Islet precursor cell (in vitro differentiated cells): ENCODE measurements around the gene PEX10.
"Not testable (repeated sequence)": the region's sequence is repeated elsewhere in the genome, so short reads cannot be mapped to it uniquely, and the experiment has no call there.

Experiments
- DNase-seq: peaks from one replicate; pipeline ENCODE4 v3.0.0-alpha.2; 2018

PEX10 gene

DNA sequence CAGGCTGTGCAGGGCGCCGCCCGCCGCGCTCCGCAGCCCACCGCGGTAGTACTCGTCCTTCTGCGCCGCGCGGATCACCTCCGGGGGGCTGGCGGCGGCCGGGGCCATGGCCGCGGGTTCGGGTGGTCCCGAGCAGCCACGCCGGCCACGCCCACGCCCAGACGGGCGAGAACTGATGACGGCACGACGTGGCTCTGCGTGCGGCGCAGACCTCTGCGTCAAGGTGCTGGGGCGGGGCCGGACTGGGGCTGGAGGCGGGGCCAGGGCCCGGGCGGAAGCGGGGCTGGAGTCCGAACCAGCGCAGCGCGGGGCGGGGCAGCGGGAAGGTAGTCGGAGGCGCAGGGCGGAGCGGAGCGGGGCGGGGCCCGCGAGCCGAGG is at the start of gene PEX10:
Gene PEX10, minus strand, starts transcription at position 170 of the 378 bp plus-strand sequence. Its CDS starts 62 bp downstream, at position 108.
- peak; percentile 98 for DNase-seq

GRCh38 chr1:2460996-2461751 is 48.8 kb upstream of the PEX10 start:
- no peak for DNase-seq

GRCh38 chr1:2460203-2460602 is 47.8 kb upstream of the PEX10 start:
- DNase-seq, result no peak

DNA sequence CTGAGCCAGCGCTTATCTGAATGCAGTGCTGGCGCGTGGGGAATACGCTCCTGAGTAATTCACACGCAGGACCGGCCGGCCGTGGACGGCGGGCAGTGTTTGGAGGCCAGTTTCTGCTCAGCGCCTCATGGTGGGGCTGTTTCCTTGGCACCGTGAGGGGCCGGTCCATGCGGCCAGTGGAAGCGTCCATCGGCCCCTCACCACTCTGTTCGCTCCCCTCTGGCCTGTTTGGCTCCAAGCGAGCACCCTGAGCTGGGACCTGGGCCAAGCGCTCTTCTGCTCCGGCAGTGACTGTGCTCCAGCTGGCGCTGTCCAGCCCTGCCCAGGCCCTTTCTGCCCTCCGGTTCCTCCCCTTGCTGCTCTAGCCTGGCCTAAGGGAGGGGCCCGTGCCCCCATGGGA is 47.4 kb upstream of the PEX10 start:
- no peak for DNase-seq

DNA sequence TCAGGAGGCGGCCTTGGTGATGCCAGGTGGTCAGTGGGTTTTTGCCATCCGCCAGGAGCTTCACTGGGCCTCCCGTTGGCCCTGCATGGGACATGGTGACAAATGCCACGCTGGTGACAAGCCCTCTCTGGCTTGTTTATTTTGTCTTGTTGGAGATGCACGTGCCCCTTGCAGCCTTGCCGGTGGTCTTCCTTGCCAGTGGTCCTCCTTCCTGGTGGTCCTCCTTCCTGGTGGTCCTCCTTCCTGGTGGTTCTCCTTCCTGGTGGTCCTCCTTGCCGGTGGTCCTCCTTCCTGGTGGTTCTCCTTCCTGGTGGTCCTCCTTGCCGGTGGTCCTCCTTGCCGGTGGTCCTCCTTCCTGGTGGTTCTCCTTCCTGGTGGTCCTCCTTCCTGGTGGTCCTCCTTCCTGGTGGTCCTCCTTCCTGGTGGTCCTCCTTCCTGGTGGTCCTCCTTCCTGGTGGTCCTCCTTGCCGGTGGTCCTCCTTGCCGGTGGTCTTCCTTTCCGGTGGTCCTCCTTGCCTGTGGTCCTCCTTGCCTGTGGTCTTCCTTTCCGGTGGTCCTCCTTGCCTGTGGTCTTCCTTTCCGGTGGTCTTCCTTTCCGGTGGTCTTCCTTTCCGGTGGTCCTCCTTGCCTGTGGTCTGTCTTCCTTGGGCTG is 46.9 kb upstream of the PEX10 start:
- not testable (repeated sequence) for DNase-seq

- no peak for DNase-seq
Measured at GRCh38 chr1:2458687-2459086, 46.3 kb upstream of the PEX10 start.

DNA sequence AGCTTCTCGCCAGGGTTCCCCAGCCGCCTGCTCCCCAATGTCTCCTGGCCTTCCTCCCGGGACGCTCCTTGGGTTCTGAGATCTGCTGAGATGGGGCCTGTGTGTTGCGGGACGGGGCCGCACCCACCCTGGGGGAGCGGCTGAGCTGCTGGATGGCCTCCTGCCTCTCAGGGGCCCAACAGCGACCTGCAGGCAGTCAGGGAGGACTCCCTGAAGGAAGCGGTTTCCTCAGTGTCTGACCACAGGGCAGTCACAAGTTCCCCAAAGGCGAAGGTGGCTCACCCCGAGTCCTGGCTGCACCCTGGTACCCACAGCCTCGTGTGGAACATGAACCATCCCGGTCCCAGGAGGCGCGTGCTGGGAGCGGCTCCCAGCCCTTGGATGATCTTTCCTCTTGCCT is 45.1 kb upstream of the PEX10 start:
- DNase-seq, result no peak

DNA sequence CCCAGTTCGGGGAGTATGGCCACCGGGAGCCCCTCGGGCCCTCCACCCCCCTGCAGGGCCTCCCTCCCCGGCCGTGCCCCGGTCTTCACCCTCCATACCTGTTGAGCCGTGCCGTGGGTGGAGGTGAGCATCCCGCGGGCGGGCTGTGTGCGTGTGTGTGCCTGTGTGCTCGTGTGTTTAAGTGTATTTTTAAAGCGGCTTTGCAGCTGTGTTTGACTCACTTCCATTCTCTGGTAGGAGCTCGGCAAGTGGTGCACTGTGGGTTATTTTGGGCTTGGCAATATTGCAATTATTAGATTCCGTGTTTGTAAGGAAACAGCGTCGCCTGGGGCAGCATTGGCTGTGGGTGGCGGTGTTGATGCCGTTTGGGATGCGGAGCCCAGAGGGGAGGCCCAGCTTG is 43.4 kb upstream of the PEX10 start:
- DNase-seq, result no peak

GRCh38 chr1:2454227-2454626 is 41.9 kb upstream of the PEX10 start:
- no peak for DNase-seq

DNA sequence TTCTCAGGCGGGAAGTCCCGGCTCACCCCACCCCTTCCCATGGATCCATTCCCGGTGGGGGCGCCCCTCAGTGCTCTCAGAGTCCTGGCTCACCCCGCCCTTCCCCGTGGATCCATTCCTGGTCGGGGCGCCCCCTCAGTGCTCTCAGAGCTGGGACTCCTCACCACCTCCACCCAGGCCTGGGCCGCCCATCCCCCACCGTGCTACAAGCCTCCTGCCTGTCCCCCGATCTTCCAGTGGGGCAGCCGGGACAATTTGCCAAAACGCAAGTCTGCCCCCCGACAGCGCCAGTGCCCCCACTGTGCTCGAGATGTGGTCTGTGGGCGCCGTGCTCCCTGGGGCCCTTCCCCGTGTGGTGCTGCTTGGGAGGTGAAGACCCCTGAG is 40.6 kb upstream of the PEX10 start:
- no peak for DNase-seq

DNA sequence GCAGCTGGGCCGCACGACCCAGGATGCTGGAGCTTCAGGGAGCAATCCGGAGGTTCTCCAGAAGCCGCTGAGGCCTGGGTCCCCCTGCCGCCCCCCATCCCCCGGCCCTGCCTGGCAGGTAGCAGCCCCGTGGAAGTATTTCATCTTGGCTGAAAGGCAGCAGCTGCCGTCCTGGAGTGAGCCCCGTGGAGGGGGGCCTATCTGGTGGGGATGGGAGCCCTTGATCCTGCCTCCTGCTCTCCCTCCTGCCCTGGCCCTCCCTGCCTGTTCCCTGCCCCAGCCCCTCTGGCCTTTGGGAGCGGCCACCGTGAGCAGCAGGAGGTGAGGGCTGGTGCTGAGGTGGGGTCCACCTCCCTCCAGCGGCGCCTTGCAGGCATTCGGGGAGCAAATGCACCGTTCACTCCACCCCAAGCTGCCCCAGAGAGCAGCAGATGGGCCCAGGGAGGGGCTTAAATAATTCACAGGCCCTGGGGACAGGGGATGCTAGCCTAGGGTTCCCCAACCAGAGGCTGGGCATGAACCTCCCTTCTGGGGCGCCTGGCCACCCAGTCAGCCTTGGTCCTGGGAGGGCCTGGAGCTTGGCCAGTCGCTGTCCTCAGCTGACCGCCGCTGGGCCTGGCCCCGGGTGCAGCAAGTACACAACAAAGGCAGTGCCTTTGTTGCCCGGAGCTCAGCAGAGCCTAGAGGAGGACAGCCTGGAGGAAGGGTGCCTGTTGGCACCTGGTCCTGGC is 40.0 kb upstream of the PEX10 start:
- DNase-seq, result no peak

DNA sequence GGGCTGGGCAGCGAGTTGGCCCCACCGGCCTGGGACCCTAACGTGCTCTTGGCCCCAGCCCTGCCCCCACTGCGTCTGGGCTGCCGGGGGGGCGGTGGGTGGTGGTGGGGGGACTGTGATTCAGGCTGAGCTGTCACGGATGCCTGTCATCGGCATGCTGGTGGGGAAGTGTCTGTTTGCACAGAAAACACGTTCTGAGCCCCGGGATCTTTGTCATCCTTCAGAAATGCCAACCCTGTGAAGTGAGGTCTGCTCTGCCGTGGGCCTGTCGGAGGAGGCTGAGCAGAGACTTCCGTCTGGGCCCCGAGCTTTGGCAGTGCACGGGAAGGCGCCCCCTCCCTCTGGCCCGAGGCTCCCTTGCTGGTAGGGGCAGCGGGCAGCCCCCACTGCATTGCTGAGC is 39.4 kb upstream of the PEX10 start:
- DNase-seq, result peak; percentile 90

- no peak for DNase-seq
Measured at GRCh38 chr1:2449636-2450454, 37.5 kb upstream of the PEX10 start.

DNA sequence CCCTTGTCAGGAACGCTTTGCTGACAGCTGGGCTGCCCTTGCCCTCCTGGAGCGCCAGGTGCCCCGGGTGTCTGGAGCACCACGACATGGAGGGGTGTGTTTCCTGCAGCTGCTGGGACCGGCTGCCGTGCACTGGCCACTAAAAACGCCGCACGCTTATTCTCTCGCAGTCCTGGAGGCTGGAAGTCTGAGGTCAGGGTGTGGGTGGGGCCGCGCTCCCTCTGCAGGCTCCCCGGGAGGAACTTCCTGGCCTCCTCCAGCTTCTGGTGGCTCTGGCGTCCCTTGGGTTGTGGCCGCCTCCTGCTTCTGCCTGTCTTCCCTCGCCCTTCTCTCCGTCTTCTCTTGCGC is 35.7 kb upstream of the PEX10 start:
- no peak for DNase-seq

DNA sequence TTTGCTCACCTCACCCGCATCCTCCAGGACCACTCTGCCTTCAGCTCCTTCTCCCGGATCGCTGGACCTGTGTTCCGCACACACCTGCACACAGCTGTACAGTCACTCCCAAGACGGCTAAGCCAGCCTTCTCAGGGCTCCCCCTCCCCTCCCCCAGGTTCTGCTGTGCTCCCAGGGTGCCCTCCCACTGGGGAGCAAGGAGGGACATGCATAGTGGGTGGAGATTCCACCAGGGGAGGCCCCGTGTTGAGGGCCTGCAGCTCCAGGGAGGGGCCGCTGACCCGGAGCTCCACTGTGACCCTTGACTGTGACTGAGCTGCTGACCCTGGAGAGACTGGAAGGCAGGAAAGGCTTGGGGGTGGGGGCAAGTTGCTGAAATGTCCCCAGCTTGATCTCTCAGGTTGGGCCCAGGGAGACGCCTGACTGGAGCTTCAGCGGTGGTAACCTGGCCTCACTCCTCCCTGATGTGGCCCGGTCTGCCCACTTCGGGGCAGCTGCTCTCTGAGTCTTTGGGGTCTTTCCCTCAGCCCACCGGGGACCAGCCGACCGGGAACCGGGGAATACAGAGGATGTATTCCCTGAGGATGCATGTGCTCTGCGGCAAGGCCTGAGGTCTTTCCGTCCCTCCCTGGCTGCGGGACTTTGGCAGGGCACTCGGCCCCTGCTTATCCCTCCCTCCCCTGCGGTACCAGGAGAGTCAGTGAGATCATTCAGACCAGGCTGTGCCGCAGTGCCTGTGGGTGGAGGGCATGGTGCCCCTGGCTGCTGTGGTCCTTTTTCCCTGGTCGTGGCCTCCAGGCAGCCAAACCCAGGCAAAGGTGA is 35.1 kb upstream of the PEX10 start:
- DNase-seq, result no peak

- no peak for DNase-seq
Measured at GRCh38 chr1:2446861-2447260, 34.5 kb upstream of the PEX10 start.

DNA sequence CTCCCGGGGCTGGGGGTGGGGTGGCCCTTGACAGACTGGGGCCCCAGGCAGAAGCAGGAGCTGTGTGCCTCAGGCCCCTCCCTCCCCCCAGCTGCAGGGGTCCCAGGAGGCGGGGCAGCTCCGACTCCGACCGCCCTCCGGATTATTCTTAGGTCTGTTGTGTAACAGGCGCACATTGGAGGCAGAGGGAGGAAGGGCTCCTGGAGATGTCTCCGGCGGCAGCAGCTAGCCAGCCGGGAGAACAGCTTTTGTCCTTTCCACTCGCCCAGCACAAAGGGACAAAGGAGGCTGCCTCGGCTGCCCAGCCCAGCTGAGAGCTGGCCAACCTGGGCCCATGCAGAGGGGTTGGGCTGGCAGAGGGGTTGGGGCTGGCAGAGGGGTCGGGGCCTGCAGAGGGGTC is 34.0 kb upstream of the PEX10 start:
- no peak for DNase-seq

- no peak for DNase-seq
Measured at GRCh38 chr1:2445823-2446215, 33.5 kb upstream of the PEX10 start.

GRCh38 chr1:2445162-2445822 is 32.9 kb upstream of the PEX10 start:
- DNase-seq, result no peak

DNA sequence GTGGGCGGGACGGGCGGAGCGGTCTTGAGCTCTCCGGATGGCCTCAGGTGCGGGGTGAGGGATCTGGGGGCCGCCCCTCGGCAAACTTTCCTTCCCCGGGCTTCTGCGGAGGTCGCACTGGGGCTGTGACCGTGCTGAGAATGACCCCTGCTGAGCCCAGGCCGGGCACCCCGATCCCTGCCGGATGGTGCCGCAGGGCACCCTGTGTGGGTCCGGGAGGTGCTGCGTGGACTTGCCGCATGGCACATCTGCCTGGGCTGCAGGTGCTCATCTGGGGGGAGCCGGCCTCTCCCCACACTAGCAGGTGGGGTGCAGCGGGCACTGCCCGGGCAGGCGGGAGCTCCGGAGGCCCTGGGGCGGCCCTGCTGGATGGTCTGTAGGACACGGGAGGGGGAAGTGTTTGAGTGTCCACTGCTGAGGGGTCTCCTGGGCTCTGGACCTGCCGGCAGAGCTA is 31.8 kb upstream of the PEX10 start:
- no peak for DNase-seq

DNA sequence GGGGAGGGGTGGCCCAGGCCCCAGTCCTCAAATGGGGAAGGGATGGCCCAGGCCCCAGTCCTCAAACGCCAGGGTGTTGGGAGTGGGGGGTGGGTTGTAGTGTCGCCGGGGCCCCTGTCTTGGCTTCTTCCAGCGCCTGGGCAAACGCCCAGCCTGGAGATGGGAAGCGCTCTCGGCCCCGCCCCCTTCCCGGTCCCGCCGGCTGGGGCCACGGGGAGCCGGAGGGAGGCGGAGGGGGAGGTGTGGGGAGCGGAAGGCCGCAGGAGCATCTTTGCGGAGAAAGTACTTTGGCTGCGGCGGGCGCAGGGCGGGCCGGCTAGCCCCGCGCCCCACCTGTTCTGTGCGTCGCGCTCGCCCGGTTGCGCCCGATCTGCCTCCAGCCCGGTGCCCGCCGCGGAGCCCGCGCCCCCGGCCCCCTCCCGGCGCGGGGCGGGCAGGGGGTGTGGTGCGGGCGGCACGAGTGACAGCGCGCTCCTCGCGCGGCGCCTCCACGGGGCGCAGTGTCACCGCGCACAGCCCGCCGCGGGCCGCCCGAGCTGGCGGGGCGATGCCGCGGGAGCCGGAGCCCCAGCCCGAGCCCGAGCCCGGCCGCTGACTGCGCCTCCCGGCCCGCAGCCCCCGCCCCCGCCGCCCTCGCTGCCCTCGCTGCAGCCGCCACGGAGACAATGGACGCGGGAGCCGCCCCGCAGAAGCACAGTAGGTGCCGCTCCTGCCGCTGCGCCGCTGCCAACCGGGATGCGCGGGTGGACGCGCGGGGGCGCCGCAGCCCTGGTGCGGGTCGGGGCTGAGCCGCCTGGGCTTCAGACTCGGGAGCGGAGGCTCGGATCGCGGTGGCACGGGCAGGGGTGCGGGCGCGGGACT is 31.1 kb upstream of the PEX10 start:
- DNase-seq, result no peak
